GM19324 (cell line): Measurements from ENCODE around the gene DIS3L2.
"Not testable (repeated sequence)": the region's sequence is repeated elsewhere in the genome, so short reads cannot be mapped to it uniquely, and the experiment has no call there.

Experiments
- ATAC-seq: cut with Tn5 transposase; IDR thresholded peaks from one replicate; pipeline ENCODE4 v1.9.1; 2021; ENCODE audit warnings: mild to moderate bottlenecking, moderate library complexity; ENCODE audit not compliant: unreplicated experiment, low FRiP score

Gene DIS3L2

GRCh38 chr2:232327105-232328031, 365.9 kb downstream of the DIS3L2 start:
- ATAC-seq: no peak

GRCh38 chr2:232328032-232328422, 366.5 kb downstream of the DIS3L2 start:
- no peak for ATAC-seq

- no peak for ATAC-seq
Measured at GRCh38 chr2:232328516-232329460, 367.3 kb downstream of the DIS3L2 start.

- ATAC-seq: no peak
Measured at GRCh38 chr2:232329716-232330067, 368.2 kb downstream of the DIS3L2 start.

- ATAC-seq: no peak
Measured at GRCh38 chr2:232330068-232330999, 368.8 kb downstream of the DIS3L2 start.

- ATAC-seq: not testable (repeated sequence)
Measured at GRCh38 chr2:232331061-232331460, 369.5 kb downstream of the DIS3L2 start.

- ATAC-seq: not testable (repeated sequence)
Measured at GRCh38 chr2:232331641-232332040, 370.1 kb downstream of the DIS3L2 start.

GRCh38 chr2:232332244-232332939, 370.9 kb downstream of the DIS3L2 start:
- not testable (repeated sequence) for ATAC-seq

- no peak for ATAC-seq
Measured at GRCh38 chr2:232332940-232333259, 371.4 kb downstream of the DIS3L2 start.

GRCh38 chr2:232333361-232334135, 372.0 kb downstream of the DIS3L2 start:
- ATAC-seq: no peak

- not testable (repeated sequence) for ATAC-seq
Measured at GRCh38 chr2:232334136-232334884, 372.8 kb downstream of the DIS3L2 start.

GRCh38 chr2:232334885-232335205, 373.3 kb downstream of the DIS3L2 start:
- not testable (repeated sequence) for ATAC-seq

GRCh38 chr2:232335206-232335858, 373.8 kb downstream of the DIS3L2 start:
- not testable (repeated sequence) for ATAC-seq

- no peak for ATAC-seq
Measured at GRCh38 chr2:232335859-232336215, 374.3 kb downstream of the DIS3L2 start.

- ATAC-seq: no peak
Measured at GRCh38 chr2:232336241-232336736, 374.8 kb downstream of the DIS3L2 start.

GRCh38 chr2:232336981-232337720, 375.6 kb downstream of the DIS3L2 start:
- no peak for ATAC-seq
